IPS-20b (cell line): ENCODE data around the gene TRHDE.

Source experiments
- H3K27ac ChIP-seq: one replicate; pipeline ENCODE4 v1.5.1; 2013; ENCODE audit warnings: low read length
- H3K27me3 ChIP-seq: 2 replicates; pipeline ENCODE4 v1.6.1; 2013; ENCODE audit warnings: mild to moderate bottlenecking, low read length, inconsistent platforms; ENCODE audit not compliant: insufficient read depth
- H3K36me3 ChIP-seq: 2 replicates; pipeline ENCODE4 v1.6.1; 2013; ENCODE audit warnings: low read depth, mild to moderate bottlenecking, inconsistent platforms, low read length, moderate library complexity; ENCODE audit not compliant: insufficient read depth
- H3K4me1 ChIP-seq: 2 replicates; pipeline ENCODE4 v1.6.1; 2013; ENCODE audit warnings: mild to moderate bottlenecking, control low read depth, inconsistent platforms, low read length, moderate library complexity; ENCODE audit not compliant: insufficient read depth
- H3K4me3 ChIP-seq: 2 replicates; pipeline ENCODE4 v1.5.1; 2013; ENCODE audit warnings: mild to moderate bottlenecking, low read length, inconsistent platforms
- H3K9ac ChIP-seq: 2 replicates; pipeline ENCODE4 v1.6.1; 2013; ENCODE audit warnings: low read depth, mild to moderate bottlenecking, inconsistent platforms, low read length, moderate library complexity
- H3K9me3 ChIP-seq: 2 replicates; pipeline ENCODE4 v1.6.1; 2013; ENCODE audit warnings: mild to moderate bottlenecking, low read depth, low read length, inconsistent platforms; ENCODE audit not compliant: insufficient read depth

The TRHDE gene

DNA sequence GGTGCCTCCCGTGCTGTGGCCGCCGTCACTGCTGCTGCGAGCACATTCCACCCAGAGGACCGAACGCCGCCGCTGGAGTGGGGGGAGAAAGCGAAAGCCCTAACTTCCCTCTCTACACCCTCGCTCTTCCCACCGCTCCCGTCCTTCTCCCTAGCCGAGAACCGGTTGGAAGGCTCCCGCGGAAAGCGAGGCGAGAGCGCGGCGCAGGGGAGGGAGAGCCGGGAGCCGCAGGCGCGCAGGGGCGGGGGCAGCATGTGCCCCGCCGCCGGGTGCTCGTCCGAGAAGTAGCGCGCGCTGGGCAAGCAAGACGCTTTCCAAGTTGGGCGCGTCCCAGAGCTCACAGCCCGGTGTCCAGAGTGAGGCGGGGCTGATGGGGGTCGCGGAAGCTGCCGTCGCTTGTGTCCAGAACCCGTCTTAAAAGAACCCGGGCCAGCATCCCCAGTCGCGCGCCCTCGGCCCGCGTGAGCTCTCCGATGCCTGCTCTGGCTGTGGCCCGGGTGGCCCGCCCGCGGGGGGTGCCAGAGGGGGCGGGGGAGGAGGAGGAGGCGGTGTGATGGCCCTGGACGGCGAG lies at the start of gene TRHDE:
Gene TRHDE, plus strand, starts transcription at position 280 of the 571 bp plus-strand sequence. Its CDS starts 274 bp downstream, at position 554.
- Histone ChIP-seq H3K27ac (no peak within 1 kb of the TSS), H3K4me1 (peaks cover 8% of the 10 kb centered on the region; the same call in 1 of the 2 replicates), H3K4me3 (peak within 1 kb of the TSS; percentile 72), H3K27me3 (peaks cover 60% of the 10 kb centered on the region), H3K36me3 (no peaks in the 10 kb centered on the region), H3K9me3 (no peaks in the 10 kb centered on the region), H3K9ac (peak within 1 kb of the TSS; percentile 63; the same call in 1 of the 2 replicates)

DNA sequence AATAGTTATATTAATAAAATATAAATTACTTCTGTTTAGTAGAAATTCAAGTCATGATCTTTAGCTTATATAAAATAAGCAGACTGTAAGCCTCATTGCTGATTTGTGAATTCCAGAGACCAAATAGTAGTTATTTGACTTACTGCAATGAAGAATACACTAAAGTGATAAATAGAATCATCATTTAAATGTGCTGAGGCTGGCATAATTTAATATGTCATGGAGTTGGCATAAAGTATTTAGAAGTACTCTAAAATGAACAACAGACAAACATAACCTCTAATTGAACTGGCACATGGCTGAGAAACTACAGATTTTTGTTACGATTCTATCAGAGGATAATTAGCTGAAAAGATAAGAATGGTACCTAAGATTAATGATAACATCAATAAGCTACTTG lies 45.7 kb upstream of the TRHDE start:
- H3K27me3 ChIP-seq: no peaks in the 10 kb centered on the region
- no peak overlapping the region for H3K4me3 ChIP-seq
- no peaks in the 10 kb centered on the region; the same call in 1 of the 2 replicates for H3K9me3 ChIP-seq
- no peak overlapping the region for H3K27ac ChIP-seq
- no peaks in the 10 kb centered on the region for H3K36me3 ChIP-seq
- no peaks in the 10 kb centered on the region for H3K4me1 ChIP-seq
- no peak overlapping the region for H3K9ac ChIP-seq

DNA sequence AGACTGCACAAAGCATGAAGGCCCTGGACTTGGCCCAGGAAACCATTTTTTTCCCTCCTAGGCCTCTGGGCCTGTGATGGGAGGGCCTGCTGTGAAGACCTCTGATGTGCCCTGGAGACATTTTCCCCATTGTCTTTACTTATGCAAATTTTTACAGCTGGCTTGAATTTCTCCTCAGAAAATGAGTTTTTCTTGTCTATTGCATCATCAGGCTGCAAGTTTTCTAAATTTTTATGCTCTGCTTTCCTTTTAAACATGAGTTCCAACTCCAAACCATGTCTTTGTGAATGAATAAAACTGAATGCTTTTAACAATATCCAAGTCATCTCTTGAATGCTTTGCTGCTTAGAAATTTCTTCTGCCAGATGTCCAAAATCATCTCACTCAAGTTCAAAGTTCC lies 43.7 kb upstream of the TRHDE start:
- H3K27ac ChIP-seq: no peak overlapping the region
- no peaks in the 10 kb centered on the region for H3K27me3 ChIP-seq
- no peak overlapping the region for H3K9ac ChIP-seq
- H3K9me3 ChIP-seq: no peaks in the 10 kb centered on the region; the same call in 1 of the 2 replicates
- H3K4me3 ChIP-seq: no peak overlapping the region
- no peaks in the 10 kb centered on the region for H3K4me1 ChIP-seq
- H3K36me3 ChIP-seq: no peaks in the 10 kb centered on the region

GRCh38 chr12:72230589-72230988 lies 41.6 kb upstream of the TRHDE start:
- H3K36me3 ChIP-seq: no peaks in the 10 kb centered on the region
- no peak overlapping the region for H3K9ac ChIP-seq
- H3K4me1 ChIP-seq: peaks cover 6% of the 10 kb centered on the region; the same call in 1 of the 2 replicates
- H3K27ac ChIP-seq: no peak overlapping the region
- H3K27me3 ChIP-seq: no peaks in the 10 kb centered on the region
- H3K4me3 ChIP-seq: no peak overlapping the region
- H3K9me3 ChIP-seq: no peaks in the 10 kb centered on the region; the same call in 1 of the 2 replicates

DNA sequence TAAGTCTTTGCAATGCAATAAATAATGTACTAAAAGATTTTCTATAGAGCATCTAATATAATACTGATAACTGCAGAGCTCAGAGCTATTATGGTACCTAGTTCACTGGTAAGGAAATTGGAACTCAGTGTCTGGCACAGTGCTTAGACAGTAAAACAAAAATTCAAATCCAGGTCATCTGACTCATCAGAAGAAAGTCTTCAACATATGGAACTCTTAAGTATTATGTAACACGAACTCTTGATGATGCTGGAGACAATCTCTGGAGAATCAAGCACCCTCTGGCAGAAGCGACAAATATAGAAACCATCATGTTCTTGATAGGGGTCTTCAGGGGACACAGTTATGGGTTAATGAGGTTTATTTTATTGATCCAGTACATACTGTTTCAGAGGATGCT lies 37.3 kb upstream of the TRHDE start:
- no peaks in the 10 kb centered on the region for H3K27me3 ChIP-seq
- peaks cover 6% of the 10 kb centered on the region; the same call in 1 of the 2 replicates for H3K4me1 ChIP-seq
- H3K4me3 ChIP-seq: no peak overlapping the region
- no peaks in the 10 kb centered on the region for H3K9me3 ChIP-seq
- H3K36me3 ChIP-seq: no peaks in the 10 kb centered on the region
- no peak overlapping the region for H3K27ac ChIP-seq
- H3K9ac ChIP-seq: no peak overlapping the region

DNA sequence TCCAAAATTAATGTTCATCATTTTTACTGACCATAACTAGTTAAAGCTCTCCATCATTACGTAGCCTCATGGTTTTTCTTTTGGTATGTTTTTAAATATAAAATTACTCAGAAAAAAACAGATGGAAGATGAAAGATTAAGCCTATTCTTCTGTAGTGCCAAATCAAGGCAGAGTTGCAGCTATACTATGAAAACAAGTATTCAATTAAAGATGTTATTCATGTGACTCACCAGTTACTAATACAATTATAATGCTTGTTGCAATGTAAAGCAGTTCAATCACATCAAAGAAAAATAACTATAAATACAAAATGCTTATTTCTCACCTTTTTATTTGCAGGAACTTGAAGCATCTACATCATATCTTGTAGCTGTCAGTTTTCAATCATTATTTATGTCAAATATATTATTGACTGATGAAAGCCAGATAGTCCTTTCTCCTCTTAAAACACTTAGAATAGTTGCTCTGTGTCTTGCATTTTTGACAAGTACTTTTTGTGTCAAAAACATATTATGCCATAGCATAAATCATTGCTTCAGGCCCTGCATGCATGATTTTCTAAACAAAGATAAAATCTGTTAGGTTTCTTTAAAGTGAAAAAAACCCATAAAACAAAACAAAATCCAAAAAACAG lies 36.0 kb upstream of the TRHDE start:
- Histone ChIP-seq H3K36me3 (no peaks in the 10 kb centered on the region), H3K4me3 (no peak overlapping the region), H3K27me3 (no peaks in the 10 kb centered on the region), H3K27ac (no peak overlapping the region), H3K9me3 (no peaks in the 10 kb centered on the region), H3K4me1 (peaks cover 6% of the 10 kb centered on the region; the same call in 1 of the 2 replicates), H3K9ac (no peak overlapping the region)

GRCh38 chr12:72241552-72241951 lies 30.6 kb upstream of the TRHDE start:
- H3K9ac ChIP-seq: no peak overlapping the region
- H3K27me3 ChIP-seq: no peaks in the 10 kb centered on the region
- H3K4me1 ChIP-seq: no peaks in the 10 kb centered on the region
- H3K9me3 ChIP-seq: no peaks in the 10 kb centered on the region
- H3K36me3 ChIP-seq: no peaks in the 10 kb centered on the region
- H3K27ac ChIP-seq: no peak overlapping the region
- no peak overlapping the region for H3K4me3 ChIP-seq

DNA sequence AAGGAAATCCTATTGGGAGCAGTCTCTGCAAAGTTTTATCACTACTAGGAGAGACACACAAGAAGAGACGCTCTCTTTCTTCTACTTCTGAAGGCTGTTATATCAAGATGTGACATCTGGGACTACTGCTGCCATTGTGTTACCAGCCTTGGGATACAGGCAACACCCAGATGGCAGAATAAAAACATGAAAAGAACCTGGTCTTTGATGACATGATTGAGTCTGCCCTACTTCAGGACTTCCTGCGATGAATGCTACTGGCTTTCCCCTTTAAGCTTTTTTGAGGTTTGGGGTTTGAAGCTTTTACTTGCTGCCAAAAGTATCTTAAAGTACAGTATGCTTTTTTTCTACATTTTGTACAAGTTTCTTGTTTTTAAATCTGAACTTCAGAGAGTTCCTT lies 29.2 kb upstream of the TRHDE start:
- H3K4me1 ChIP-seq: no peaks in the 10 kb centered on the region
- H3K36me3 ChIP-seq: no peaks in the 10 kb centered on the region
- H3K9ac ChIP-seq: no peak overlapping the region

DNA sequence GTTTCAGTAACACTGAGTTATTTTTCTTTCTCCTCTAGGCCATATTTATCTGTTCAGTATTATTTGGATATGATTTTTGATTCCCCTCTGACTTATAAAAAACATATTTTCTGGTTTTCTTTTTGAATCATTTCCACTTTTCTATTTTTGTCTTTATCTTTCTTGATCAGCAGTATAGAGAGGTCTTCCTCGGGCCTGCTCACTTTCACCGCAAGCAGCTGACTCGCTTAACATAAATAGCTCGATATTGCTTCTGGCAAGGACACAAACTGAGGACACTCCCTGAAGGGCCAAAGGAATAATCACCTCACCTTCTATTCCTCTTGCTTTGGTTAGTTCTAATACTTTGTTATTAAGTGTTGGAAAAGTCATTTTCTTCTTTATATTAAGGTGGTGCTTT lies 25.8 kb upstream of the TRHDE start:
- Histone ChIP-seq H3K9me3 (no peaks in the 10 kb centered on the region), H3K27ac (no peak overlapping the region), H3K36me3 (no peaks in the 10 kb centered on the region), H3K4me1 (no peaks in the 10 kb centered on the region), H3K9ac (no peak overlapping the region), H3K27me3 (no peaks in the 10 kb centered on the region), H3K4me3 (no peak overlapping the region)

More for the DNA sequence above, 29.2 kb upstream of the TRHDE start:
- Histone ChIP-seq H3K9me3 (no peaks in the 10 kb centered on the region), H3K4me3 (no peak overlapping the region), H3K27me3 (no peaks in the 10 kb centered on the region), H3K27ac (no peak overlapping the region)

DNA sequence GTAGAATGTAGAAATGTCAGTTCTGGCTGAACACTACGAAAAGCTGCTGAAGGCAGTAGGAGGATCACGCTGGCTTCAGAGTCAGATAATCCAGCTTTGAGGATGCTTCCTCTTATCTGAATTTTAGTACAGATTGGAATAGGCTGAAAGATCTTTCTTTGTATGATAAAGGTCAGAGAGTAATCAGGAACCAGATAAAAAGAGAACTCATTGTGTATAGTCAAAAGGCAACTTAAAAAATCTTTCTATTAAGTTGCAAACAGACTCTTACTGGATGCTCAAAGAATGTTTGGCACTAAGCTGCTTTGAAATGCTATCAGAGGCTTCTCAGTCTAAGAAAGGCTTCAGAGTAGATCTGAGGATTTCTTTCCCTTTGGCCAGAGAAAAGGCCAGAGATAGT lies 21.8 kb upstream of the TRHDE start:
- Histone ChIP-seq H3K4me1 (no peaks in the 10 kb centered on the region), H3K27ac (no peak overlapping the region), H3K27me3 (no peaks in the 10 kb centered on the region), H3K9me3 (no peaks in the 10 kb centered on the region), H3K4me3 (no peak overlapping the region), H3K9ac (no peak overlapping the region), H3K36me3 (no peaks in the 10 kb centered on the region)

DNA sequence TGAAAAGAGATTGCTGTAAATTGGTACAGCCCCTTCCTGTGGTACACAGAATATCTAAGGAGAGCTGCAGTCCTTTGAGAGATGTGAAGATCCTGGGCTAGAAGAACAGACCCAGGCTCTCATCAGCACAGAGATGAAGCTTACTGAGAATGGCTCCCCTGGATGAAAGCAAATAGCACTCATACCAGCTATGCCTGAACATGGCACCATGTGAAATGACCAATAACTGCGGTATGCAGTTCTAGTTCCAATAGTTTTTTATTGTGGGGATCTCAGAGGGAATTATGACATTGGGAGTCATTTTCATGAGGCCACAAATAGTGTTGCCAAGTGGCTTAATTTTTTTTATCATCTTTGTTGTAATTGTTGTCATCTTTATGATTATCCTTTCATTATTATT lies 15.4 kb upstream of the TRHDE start:
- Histone ChIP-seq H3K9me3 (no peaks in the 10 kb centered on the region), H3K36me3 (no peaks in the 10 kb centered on the region), H3K9ac (no peak overlapping the region), H3K27ac (no peak overlapping the region), H3K27me3 (no peaks in the 10 kb centered on the region), H3K4me1 (no peaks in the 10 kb centered on the region), H3K4me3 (no peak overlapping the region)

- Histone ChIP-seq H3K4me3 (no peak overlapping the region), H3K4me1 (no peaks in the 10 kb centered on the region), H3K9ac (no peak overlapping the region), H3K27me3 (no peaks in the 10 kb centered on the region), H3K36me3 (no peaks in the 10 kb centered on the region), H3K27ac (no peak overlapping the region), H3K9me3 (no peaks in the 10 kb centered on the region)
Measured at GRCh38 chr12:72261885-72262284, 10.3 kb upstream of the TRHDE start.
